Spleen (tissue), 7 donors: ENCODE data around the gene P3H2.

Source experiments
- POLR2A ChIP-seq, 3 donors: fragments of 450-650 bp; IDR thresholded peaks; one replicate each; pipeline ENCODE4 v1.5.1; 2017; ENCODE audit warnings: antibody characterized with exemption in 3 of 3, mild to moderate bottlenecking in 1 of 3
- POLR2AphosphoS5 ChIP-seq, 3 donors: sonication (generic); formaldehyde crosslinking; IDR thresholded peaks; one replicate each; pipeline ENCODE4 v1.5.1; 2017; ENCODE audit warnings: antibody characterized with exemption in 3 of 3
- TF ChIP-seq, protein P1 (sequence below), 11 experiments: fragments of 200-600 bp in 7 of 11; fragments of 450-650 bp in 4 of 11; sonication (generic) in 4 of 11; IDR thresholded peaks in 8 of 11; conservative IDR thresholded peaks in 3 of 11; 1 replicate in 7 of 11; 2 replicates in 4 of 11; pipeline versions ENCODE4 v1.4.0 to v1.8.0; 2016 to 2021; ENCODE audit warnings: antibody characterized with exemption in 11 of 11, inconsistent platforms in 4 of 11, mild to moderate bottlenecking in 1 of 11
- donor health status: DM: no; HTN: no; CAD: no; lungs with moderate emphysema.
- donor health status: DM: no; HTN: no; CAD: no.
- donor health status: DM: no; HTN: no; CAD: no.

DNA sequence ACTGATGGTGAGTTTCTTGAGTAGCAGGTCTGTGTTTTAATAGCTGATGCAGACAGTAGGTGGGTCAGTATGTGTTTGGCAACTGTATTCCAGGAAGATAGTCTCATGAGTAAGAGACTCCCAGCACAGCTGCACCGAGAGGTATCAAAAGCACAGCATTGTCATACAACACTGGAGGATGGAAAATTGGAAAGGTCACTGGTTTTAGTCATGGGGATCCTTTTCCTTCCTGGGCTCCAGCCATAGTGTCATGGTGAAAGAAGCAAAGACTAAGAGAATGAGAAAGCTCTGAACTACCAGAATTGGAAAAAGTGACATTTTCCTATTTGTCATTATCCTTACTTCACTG is 61.5 kb downstream of the P3H2 start:
- TF ChIP-seq POLR2A (IDR thresholded peaks at IDR 0.05) (no peak), POLR2AphosphoS5 (IDR thresholded peaks at IDR 0.05) (no peak)
- TF ChIP-seq, protein P1, sequence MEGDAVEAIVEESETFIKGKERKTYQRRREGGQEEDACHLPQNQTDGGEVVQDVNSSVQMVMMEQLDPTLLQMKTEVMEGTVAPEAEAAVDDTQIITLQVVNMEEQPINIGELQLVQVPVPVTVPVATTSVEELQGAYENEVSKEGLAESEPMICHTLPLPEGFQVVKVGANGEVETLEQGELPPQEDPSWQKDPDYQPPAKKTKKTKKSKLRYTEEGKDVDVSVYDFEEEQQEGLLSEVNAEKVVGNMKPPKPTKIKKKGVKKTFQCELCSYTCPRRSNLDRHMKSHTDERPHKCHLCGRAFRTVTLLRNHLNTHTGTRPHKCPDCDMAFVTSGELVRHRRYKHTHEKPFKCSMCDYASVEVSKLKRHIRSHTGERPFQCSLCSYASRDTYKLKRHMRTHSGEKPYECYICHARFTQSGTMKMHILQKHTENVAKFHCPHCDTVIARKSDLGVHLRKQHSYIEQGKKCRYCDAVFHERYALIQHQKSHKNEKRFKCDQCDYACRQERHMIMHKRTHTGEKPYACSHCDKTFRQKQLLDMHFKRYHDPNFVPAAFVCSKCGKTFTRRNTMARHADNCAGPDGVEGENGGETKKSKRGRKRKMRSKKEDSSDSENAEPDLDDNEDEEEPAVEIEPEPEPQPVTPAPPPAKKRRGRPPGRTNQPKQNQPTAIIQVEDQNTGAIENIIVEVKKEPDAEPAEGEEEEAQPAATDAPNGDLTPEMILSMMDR (IDR thresholded peaks at IDR 0.05 in 8 of 11, conservative IDR thresholded peaks at IDR 0.05 in 3 of 11), result no peak
